Activated T-cell treated with anti-CD3 and anti-CD28 coated beads for 1 hour (primary cell): ENCODE results near the gene TBC1D5.
"Not testable (repeated sequence)": the region's sequence is repeated elsewhere in the genome, so short reads cannot be mapped to it uniquely, and the experiment has no call there.

ENCODE experiments used
- DNase-seq: peaks from one replicate; pipeline ENCODE4 v3.0.0-alpha.2; 2020; ENCODE audit warnings: low read depth

TBC1D5 gene

GRCh38 chr3:17401912-17402311 lies 340.5 kb downstream of the TBC1D5 start:
- no peak for DNase-seq

- no peak for DNase-seq
These were observed 342.8 kb downstream of the TBC1D5 start for GRCh38 chr3:17399586-17399985.

- no peak for DNase-seq
These were observed 343.4 kb downstream of the TBC1D5 start for GRCh38 chr3:17398959-17399551.

GRCh38 chr3:17396036-17396435 lies 346.4 kb downstream of the TBC1D5 start:
- no peak for DNase-seq

- no peak for DNase-seq
These were observed 347.8 kb downstream of the TBC1D5 start for GRCh38 chr3:17394541-17395155.

- DNase-seq = not testable (repeated sequence)
These were observed 349.9 kb downstream of the TBC1D5 start for GRCh38 chr3:17392516-17392915.

GRCh38 chr3:17390785-17391184 lies 351.6 kb downstream of the TBC1D5 start:
- DNase-seq = no peak

- DNase-seq = no peak
These were observed 355.3 kb downstream of the TBC1D5 start for GRCh38 chr3:17387108-17387507.

GRCh38 chr3:17386432-17386831 lies 356.0 kb downstream of the TBC1D5 start:
- DNase-seq = no peak

- no peak for DNase-seq
These were observed 357.7 kb downstream of the TBC1D5 start for GRCh38 chr3:17384567-17385296.

GRCh38 chr3:17373304-17373703 lies 369.1 kb downstream of the TBC1D5 start:
- no peak for DNase-seq

- DNase-seq = no peak
These were observed 369.8 kb downstream of the TBC1D5 start for GRCh38 chr3:17372362-17373210.

- no peak for DNase-seq
These were observed 372.5 kb downstream of the TBC1D5 start for GRCh38 chr3:17369973-17370372.

- DNase-seq = no peak
These were observed 375.3 kb downstream of the TBC1D5 start for GRCh38 chr3:17367171-17367570.

GRCh38 chr3:17360991-17361390 lies 381.4 kb downstream of the TBC1D5 start:
- no peak for DNase-seq

GRCh38 chr3:17359911-17360310 lies 382.5 kb downstream of the TBC1D5 start:
- no peak for DNase-seq

- DNase-seq = no peak
These were observed 385.3 kb downstream of the TBC1D5 start for GRCh38 chr3:17357035-17357710.

GRCh38 chr3:17356585-17356984 lies 385.8 kb downstream of the TBC1D5 start:
- DNase-seq = no peak

- no peak for DNase-seq
These were observed 386.8 kb downstream of the TBC1D5 start for GRCh38 chr3:17355591-17355990.

GRCh38 chr3:17354341-17354740 lies 388.1 kb downstream of the TBC1D5 start:
- DNase-seq = no peak

GRCh38 chr3:17352620-17353019 lies 389.8 kb downstream of the TBC1D5 start:
- no peak for DNase-seq

GRCh38 chr3:17351193-17351592 lies 391.2 kb downstream of the TBC1D5 start:
- DNase-seq = not testable (repeated sequence)
